Testis (tissue), 3 donors: ENCODE data around the gene HOXD13. TPM values are rescaled to one million over a fixed set of nuclear protein-coding genes. Genes with fewer than 3 reads are reported as not detected.

Source experiments
- DNase-seq: peaks from one replicate; pipeline ENCODE4 v3.0.0-alpha.2; 2019
- H3K27ac ChIP-seq, 2 donors: fragments of 200-600 bp; sonication (generic); one replicate each; pipeline ENCODE4 v1.5.1; 2019
- H3K27me3 ChIP-seq: fragments of 200-600 bp; sonication (generic); one replicate; pipeline ENCODE4 v1.5.1; 2019
- H3K36me3 ChIP-seq: fragments of 200-600 bp; sonication (generic); one replicate; pipeline ENCODE4 v1.5.1; 2017; ENCODE audit warnings: low read depth; ENCODE audit errors: missing control alignments
- H3K4me1 ChIP-seq: fragments of 200-600 bp; sonication (generic); one replicate; pipeline ENCODE4 v1.5.1; 2019
- H3K4me3 ChIP-seq, 2 donors: fragments of 200-600 bp; sonication (generic); one replicate each; pipeline ENCODE4 v1.5.1; 2017 to 2019
- H3K9me3 ChIP-seq: fragments of 200-600 bp; sonication (generic); one replicate; pipeline ENCODE4 v1.5.1; 2017
- POLR2A ChIP-seq: fragments of 450-650 bp; IDR thresholded peaks from one replicate; pipeline ENCODE4 v1.6.1; 2017; ENCODE audit warnings: antibody characterized with exemption, mild to moderate bottlenecking, moderate library complexity
- WGBS, 2 donors: methylation state at CpG; one replicate each; pipeline ENCODE4 v1.1.5; 2018; 5-methylcytosine and 5-hydroxymethylcytosine counted together
- intact Hi-C: fragments of 100-400 bp; cut with DNase I; formaldehyde crosslinking; loops from one replicate; pipeline ENCODE4 v1.15.1; 2023; ENCODE audit warnings: low total_unique reads
- polyA plus RNA-seq: library from polyadenylated mRNA; stranded (reverse); fragments of 350-450 nt; fragmentation: Illumina TruSeq; extraction: RNeasy Lipid Tissue Mini Kit (QIAGEN cat#74804); gene quantifications from one replicate; pipeline ENCODE4 v1.2.3, GENCODE V29; 2014; ENCODE audit warnings: low read depth, low replicate concordance; ENCODE audit not compliant: insufficient read depth
- total RNA-seq, 2 donors: library from RNA; depleted of rRNA; stranded (reverse); fragments of >200 nt; gene quantifications; one replicate each; pipeline ENCODE4 v1.2.3, GENCODE V29; 2016
- TF ChIP-seq, protein P1 (sequence below), 3 experiments: fragments of 450-650 bp in 2 of 3; fragments of 200-600 bp in 1 of 3; sonication (generic) in 1 of 3; IDR thresholded peaks; one replicate each; pipeline ENCODE4 v1.5.1; 2016 to 2019; ENCODE audit warnings: antibody characterized with exemption in 3 of 3, mild to moderate bottlenecking in 2 of 3, moderate library complexity in 1 of 3

Gene HOXD13
- total and polyA plus RNA-seq, 3 donors from 2014 or later = 0.31 to 0.36 TPM; not detected in 1

- no peaks in the 10 kb centered on the region for H3K27me3 ChIP-seq
Measured at GRCh38 chr2:176129813-176130146, 37.3 kb downstream of the HOXD13 start.

GRCh38 chr2:176130147-176130956 is 37.8 kb downstream of the HOXD13 start:
- Histone ChIP-seq H3K9me3 (no peaks in the 10 kb centered on the region), H3K27me3 (no peaks in the 10 kb centered on the region), H3K4me3 (peak overlapping the region; percentile 81 to 85), H3K27ac (peak overlapping the region; percentile 93 to 98), H3K36me3 (no peaks in the 10 kb centered on the region), H3K4me1 (peaks cover 21% of the 10 kb centered on the region)
- intact Hi-C loops = loop anchor here (5.0 kb wide), 1 partner anchor 507 kb away; no protein-coding TSS in a partner anchor
- TF ChIP-seq, protein P1, sequence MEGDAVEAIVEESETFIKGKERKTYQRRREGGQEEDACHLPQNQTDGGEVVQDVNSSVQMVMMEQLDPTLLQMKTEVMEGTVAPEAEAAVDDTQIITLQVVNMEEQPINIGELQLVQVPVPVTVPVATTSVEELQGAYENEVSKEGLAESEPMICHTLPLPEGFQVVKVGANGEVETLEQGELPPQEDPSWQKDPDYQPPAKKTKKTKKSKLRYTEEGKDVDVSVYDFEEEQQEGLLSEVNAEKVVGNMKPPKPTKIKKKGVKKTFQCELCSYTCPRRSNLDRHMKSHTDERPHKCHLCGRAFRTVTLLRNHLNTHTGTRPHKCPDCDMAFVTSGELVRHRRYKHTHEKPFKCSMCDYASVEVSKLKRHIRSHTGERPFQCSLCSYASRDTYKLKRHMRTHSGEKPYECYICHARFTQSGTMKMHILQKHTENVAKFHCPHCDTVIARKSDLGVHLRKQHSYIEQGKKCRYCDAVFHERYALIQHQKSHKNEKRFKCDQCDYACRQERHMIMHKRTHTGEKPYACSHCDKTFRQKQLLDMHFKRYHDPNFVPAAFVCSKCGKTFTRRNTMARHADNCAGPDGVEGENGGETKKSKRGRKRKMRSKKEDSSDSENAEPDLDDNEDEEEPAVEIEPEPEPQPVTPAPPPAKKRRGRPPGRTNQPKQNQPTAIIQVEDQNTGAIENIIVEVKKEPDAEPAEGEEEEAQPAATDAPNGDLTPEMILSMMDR (IDR thresholded peaks at IDR 0.05) = no peak
- no peak for TF ChIP-seq POLR2A
- peak; percentile 74 for DNase-seq
- WGBS, 2 donors = 1 to 2% methylated on average over 8 to 39 of the region's 100 CpGs

More at GRCh38 chr2:176129813-176130146, 37.3 kb downstream of the HOXD13 start:
- H3K36me3 ChIP-seq = no peaks in the 10 kb centered on the region
- H3K4me3 ChIP-seq = peak overlapping the region; percentile 81 to 85
- peak overlapping the region; percentile 93 to 98 for H3K27ac ChIP-seq
- H3K9me3 ChIP-seq = no peaks in the 10 kb centered on the region
- intact Hi-C loops = loop anchor here (5.0 to 10.0 kb wide), 2 partner anchors 508 to 1025 kb away; no protein-coding TSS in a partner anchor
- 0% methylated on average over 32 of the region's 43 CpGs; no CpG with 5 or more reads in 1 of the 2 donors for WGBS, 2 donors
- H3K4me1 ChIP-seq = peaks cover 15% of the 10 kb centered on the region
- no peak for TF ChIP-seq POLR2A
- TF ChIP-seq, protein P1 (IDR thresholded peaks at IDR 0.05) = no peak
- no peak for DNase-seq

- intact Hi-C loops = loop anchor here (5.0 kb wide), 1 partner anchor 506 kb away; no protein-coding TSS in a partner anchor
Measured at GRCh38 chr2:176130957-176131847, 38.7 kb downstream of the HOXD13 start.

DNA sequence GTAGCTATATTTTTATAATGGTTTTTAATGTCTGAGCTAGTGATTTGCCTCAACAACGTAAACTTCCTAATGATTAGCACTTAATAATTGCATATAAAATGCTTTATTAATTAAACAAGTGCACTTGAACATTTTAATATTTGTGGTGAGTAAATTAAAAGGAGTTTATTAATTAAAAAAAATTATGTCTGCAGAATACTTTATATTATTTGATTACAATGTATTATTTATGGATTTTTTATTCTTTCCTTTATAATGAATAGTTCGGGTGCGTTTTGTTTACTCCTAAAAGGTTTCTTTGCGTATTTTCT is 39.3 kb downstream of the HOXD13 start:
- Histone ChIP-seq H3K27ac (peak overlapping the region; percentile 93 to 98), H3K36me3 (no peaks in the 10 kb centered on the region), H3K4me1 (peaks cover 21% of the 10 kb centered on the region), H3K4me3 (peak overlapping the region; percentile 81 to 85), H3K9me3 (no peaks in the 10 kb centered on the region), H3K27me3 (no peaks in the 10 kb centered on the region)
- 12 to 17% methylated on average over 4 of the region's 4 CpGs for whole genome bisulfite sequencing, 2 donors
- no peak for TF ChIP-seq POLR2A
- TF ChIP-seq, protein P1 (IDR thresholded peaks at IDR 0.05) = no peak
- intact Hi-C loops = loop anchor here (5.0 kb wide), 1 partner anchor 505 kb away; no protein-coding TSS in a partner anchor
- no peak for DNase-seq

More at GRCh38 chr2:176130957-176131847, 38.7 kb downstream of the HOXD13 start:
- Histone ChIP-seq H3K9me3 (no peaks in the 10 kb centered on the region), H3K4me1 (peaks cover 25% of the 10 kb centered on the region), H3K36me3 (no peaks in the 10 kb centered on the region), H3K27me3 (no peaks in the 10 kb centered on the region), H3K27ac (peak overlapping the region; percentile 93 to 98), H3K4me3 (peak overlapping the region; percentile 81 to 85)
- 10 to 12% methylated on average over 15 of the region's 15 CpGs for WGBS, 2 donors
- no peak for TF ChIP-seq POLR2A
- TF ChIP-seq, protein P1 (IDR thresholded peaks at IDR 0.05) = no peak
- DNase-seq = no peak
